ENCODE results near the gene ELAC1. TPM values are rescaled to one million over a fixed set of nuclear protein-coding genes. Genes with fewer than 3 reads are reported as not detected.
A peak's percentile ranks its signal among the peaks of the same experiment; 100 is the strongest.
"Not testable (repeated sequence)": the region's sequence is repeated elsewhere in the genome, so short reads cannot be mapped to it uniquely, and the experiment has no call there.

The ELAC1 gene
- total RNA-seq, 1 donor from 2014 or later = 7.7 TPM

DNA sequence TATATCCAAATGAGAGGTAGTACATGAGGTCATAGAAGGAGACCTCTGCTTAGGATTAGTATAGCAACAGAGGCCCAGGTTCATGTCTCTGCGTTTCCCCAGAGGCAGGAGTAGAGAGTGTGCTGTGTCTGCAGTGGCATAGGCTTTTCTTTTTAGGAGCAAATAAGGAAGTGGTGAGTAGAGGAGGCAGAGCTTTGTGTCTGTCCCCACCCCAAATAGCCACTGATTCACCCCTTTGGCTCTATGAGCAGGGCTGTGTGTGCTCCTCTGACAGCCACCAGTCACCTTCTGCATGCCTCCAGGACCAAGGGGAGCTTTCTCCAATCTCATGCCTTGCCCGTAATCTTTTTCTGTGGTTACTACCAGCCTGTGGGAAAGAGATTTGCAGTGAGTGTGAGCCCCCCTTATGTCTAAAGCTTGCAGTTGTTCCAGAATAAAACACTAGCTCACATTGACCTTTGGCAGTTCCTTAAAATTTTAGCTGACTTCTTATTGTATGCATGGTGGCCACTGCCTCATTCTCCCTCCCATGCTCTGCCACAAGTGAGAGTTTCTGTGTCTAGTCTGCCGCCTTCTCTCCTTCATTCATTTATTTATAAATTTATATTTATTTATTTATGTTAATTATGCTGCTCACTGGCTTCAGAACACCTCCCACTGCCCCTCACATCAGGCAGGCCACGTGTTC is 23.5 kb upstream of the ELAC1 start:
- no peak overlapping the region for H3K4me3 ChIP-seq
- no peaks in the 10 kb centered on the region for H3K9me3 ChIP-seq
- H3K4me1 ChIP-seq = no peaks in the 10 kb centered on the region
- TF ChIP-seq CTCF (IDR thresholded peaks at IDR 0.05) = no peak
- H3K36me3 ChIP-seq = peaks cover 59% of the 10 kb centered on the region
- no peaks in the 10 kb centered on the region for H3K27me3 ChIP-seq (ENCODE audit: low read depth)
- ATAC-seq = peak in 1 of 2 donors; percentile 79
- no peak for DNase-seq
- intact Hi-C loops (cut with DNase I) = no loop called here
- peak overlapping the region; percentile 19 for H3K27ac ChIP-seq

GRCh38 chr18:50945918-50946317 is 21.9 kb upstream of the ELAC1 start:
- H3K36me3 ChIP-seq = peaks cover 50% of the 10 kb centered on the region

DNA sequence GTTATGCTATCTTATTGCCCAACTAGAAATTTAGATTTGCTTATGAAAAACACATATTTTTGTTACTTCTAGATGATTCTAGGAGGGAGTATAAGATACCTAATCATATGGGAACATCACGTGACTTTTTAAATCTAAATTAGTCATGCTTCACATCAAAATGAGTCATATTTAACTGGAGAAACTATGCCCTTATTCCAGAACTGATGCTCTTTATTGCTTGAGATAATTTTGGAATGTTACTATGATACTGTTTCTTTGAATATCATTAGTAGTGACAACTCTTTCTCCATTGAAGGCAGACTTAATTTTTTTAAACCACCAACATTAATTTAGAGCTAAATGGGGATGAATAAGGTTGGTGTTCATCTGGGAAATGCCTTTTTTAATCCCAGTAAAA is 19.9 kb upstream of the ELAC1 start:
- H3K27ac ChIP-seq = no peak overlapping the region
- TF ChIP-seq CTCF (IDR thresholded peaks at IDR 0.05) = no peak
- no peak for DNase-seq
- no peak for ATAC-seq
- no peak overlapping the region for H3K4me3 ChIP-seq
- intact Hi-C loops (cut with DNase I) = no loop called here
- H3K36me3 ChIP-seq = peaks cover 40% of the 10 kb centered on the region
- no peaks in the 10 kb centered on the region for H3K4me1 ChIP-seq
- no peaks in the 10 kb centered on the region for H3K9me3 ChIP-seq
- no peaks in the 10 kb centered on the region for H3K27me3 ChIP-seq (ENCODE audit: low read depth)

More at GRCh38 chr18:50945918-50946317, 21.9 kb upstream of the ELAC1 start:
- H3K27me3 ChIP-seq (ENCODE audit: low read depth); intact Hi-C loops (cut with DNase I); H3K4me1 ChIP-seq; H3K27ac ChIP-seq; ATAC-seq; DNase-seq; H3K9me3 ChIP-seq; H3K4me3 ChIP-seq: not testable (repeated sequence)

GRCh38 chr18:50949185-50949584 is 18.7 kb upstream of the ELAC1 start:
- no peak for TF ChIP-seq CTCF (IDR thresholded peaks at IDR 0.05)
- no peaks in the 10 kb centered on the region for H3K9me3 ChIP-seq
- intact Hi-C loops (cut with DNase I) = no loop called here
- no peaks in the 10 kb centered on the region for H3K27me3 ChIP-seq (ENCODE audit: low read depth)
- H3K4me1 ChIP-seq = no peaks in the 10 kb centered on the region
- DNase-seq (no peak), ATAC-seq (no peak)
- no peak overlapping the region for H3K4me3 ChIP-seq
- no peak overlapping the region for H3K27ac ChIP-seq
- H3K36me3 ChIP-seq = peaks cover 27% of the 10 kb centered on the region

- no peak for ATAC-seq
- H3K4me1 ChIP-seq = no peaks in the 10 kb centered on the region
- H3K36me3 ChIP-seq = peaks cover 16% of the 10 kb centered on the region
- no peaks in the 10 kb centered on the region for H3K9me3 ChIP-seq
- H3K4me3 ChIP-seq = no peak overlapping the region
- no peak overlapping the region for H3K27ac ChIP-seq
- no peak for TF ChIP-seq CTCF (IDR thresholded peaks at IDR 0.05)
- H3K27me3 ChIP-seq (ENCODE audit: low read depth) = no peaks in the 10 kb centered on the region
- DNase-seq = no peak
- intact Hi-C loops (cut with DNase I) = no loop called here
These were observed 17.2 kb upstream of the ELAC1 start for GRCh38 chr18:50950626-50951025.

DNA sequence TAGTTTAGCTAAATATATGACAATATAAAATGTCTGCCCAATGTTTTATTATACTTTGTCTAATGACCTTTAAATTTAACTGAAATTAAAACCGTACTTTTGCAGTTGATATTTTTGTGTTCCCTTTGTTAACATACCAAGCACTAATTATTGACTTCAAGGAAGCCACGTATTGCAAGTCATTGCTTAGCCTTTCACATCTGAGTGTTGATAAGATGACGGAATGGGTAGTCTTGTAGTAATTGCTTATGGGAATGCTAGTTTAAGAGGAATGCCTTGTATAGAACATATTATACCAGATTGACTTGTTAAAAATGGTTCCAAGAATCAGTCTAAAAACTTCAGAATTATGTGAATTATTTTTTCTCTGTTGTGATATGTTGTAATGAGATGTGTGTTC is 14.0 kb upstream of the ELAC1 start:
- intact Hi-C loops (cut with DNase I) = no loop called here
- TF ChIP-seq CTCF (IDR thresholded peaks at IDR 0.05) = no peak
- H3K4me1 ChIP-seq = no peaks in the 10 kb centered on the region
- no peak overlapping the region for H3K4me3 ChIP-seq
- H3K27me3 ChIP-seq (ENCODE audit: low read depth) = no peaks in the 10 kb centered on the region
- no peaks in the 10 kb centered on the region for H3K9me3 ChIP-seq
- no peak for DNase-seq
- H3K36me3 ChIP-seq = peaks cover 1% of the 10 kb centered on the region
- no peak for ATAC-seq
- no peak overlapping the region for H3K27ac ChIP-seq
